Neuronal stem cell (in vitro differentiated cells): ENCODE data around the gene CRACR2B.

ENCODE experiments used
- DNase-seq: peaks from one replicate; pipeline ENCODE4 v3.0.0-alpha.2; 2013; ENCODE audit warnings: low spot score
- H2AFZ ChIP-seq: one replicate; pipeline ENCODE4 v1.6.1; 2013; ENCODE audit warnings: mild to moderate bottlenecking, low read length, inconsistent platforms
- H2AK5ac ChIP-seq: 2 replicates; pipeline ENCODE4 v1.6.1; 2013; ENCODE audit warnings: low read depth, mild to moderate bottlenecking, inconsistent platforms, low read length, moderate library complexity, mixed read lengths
- H2BK120ac ChIP-seq: 2 replicates; pipeline ENCODE4 v1.6.1; 2013; ENCODE audit warnings: low read depth, mild to moderate bottlenecking, inconsistent platforms, low read length, moderate library complexity, mixed read lengths
- H2BK12ac ChIP-seq: one replicate; pipeline ENCODE4 v1.6.1; 2013; ENCODE audit warnings: low read length, inconsistent platforms
- H2BK15ac ChIP-seq: 2 replicates; pipeline ENCODE4 v1.6.1; 2013; ENCODE audit warnings: mild to moderate bottlenecking, low read length, inconsistent platforms, mixed read lengths
- H2BK5ac ChIP-seq: one replicate; pipeline ENCODE4 v1.6.1; 2013; ENCODE audit warnings: inconsistent platforms, mild to moderate bottlenecking, low read length, moderate library complexity
- H3K14ac ChIP-seq: one replicate; pipeline ENCODE4 v1.6.1; 2013; ENCODE audit warnings: low read length, inconsistent platforms
- H3K18ac ChIP-seq: 2 replicates; pipeline ENCODE4 v1.6.1; 2013; ENCODE audit warnings: low read length, inconsistent platforms
- H3K23ac ChIP-seq: 2 replicates; pipeline ENCODE4 v1.6.1; 2013; ENCODE audit warnings: low read depth, mild to moderate bottlenecking, mixed read lengths, low read length, inconsistent platforms; ENCODE audit not compliant: poor library complexity
- H3K27ac ChIP-seq: replicated peaks from 3 replicates; pipeline ENCODE4 v1.5.1; 2013; ENCODE audit warnings: low read length, inconsistent platforms
- H3K27me3 ChIP-seq, 3 experiments: 2 replicates each; pipeline ENCODE4 v1.6.1; 2013; ENCODE audit warnings: low read length in 3 of 3, mild to moderate bottlenecking in 2 of 3, inconsistent platforms in 1 of 3, low read depth in 1 of 3, mixed read lengths in 1 of 3, moderate library complexity in 1 of 3; ENCODE audit not compliant: control insufficient read depth in 3 of 3, insufficient read depth in 3 of 3
- H3K36me3 ChIP-seq, 2 donors: replicated peaks in 1 of 2; 2 replicates each; pipeline ENCODE4 v1.6.1; 2013; ENCODE audit warnings: low read length in 2 of 2; ENCODE audit not compliant: control insufficient read depth in 2 of 2, insufficient read depth in 2 of 2
- H3K4ac ChIP-seq: 2 replicates; pipeline ENCODE4 v1.6.1; 2013; ENCODE audit warnings: inconsistent platforms, mild to moderate bottlenecking, low read length, moderate library complexity
- H3K4me1 ChIP-seq, 2 donors: 1 replicate in 1 of 2; 2 replicates in 1 of 2; pipeline ENCODE4 v1.6.1; 2013; ENCODE audit warnings: low read length in 2 of 2, low read depth in 1 of 2; ENCODE audit not compliant: control insufficient read depth in 2 of 2, insufficient read depth in 1 of 2
- H3K4me2 ChIP-seq: one replicate; pipeline ENCODE4 v1.6.1; 2013; ENCODE audit warnings: mild to moderate bottlenecking, low read length, inconsistent platforms; ENCODE audit not compliant: insufficient read depth, poor library complexity, severe bottlenecking
- H3K4me3 ChIP-seq, 2 donors: 2 replicates each; pipeline ENCODE4 v1.5.1; 2013; ENCODE audit warnings: low read length in 2 of 2, mild to moderate bottlenecking in 2 of 2, inconsistent platforms in 1 of 2, moderate library complexity in 1 of 2
- H3K79me1 ChIP-seq: one replicate; pipeline ENCODE4 v1.6.1; 2013; ENCODE audit warnings: low read depth, mild to moderate bottlenecking, inconsistent platforms, low read length, moderate library complexity
- H3K9ac ChIP-seq: one replicate; pipeline ENCODE4 v1.6.1; 2013; ENCODE audit warnings: mild to moderate bottlenecking, low read depth, low read length, inconsistent platforms; ENCODE audit not compliant: poor library complexity
- H3K9me3 ChIP-seq, 2 donors: replicated peaks in 1 of 2; 2 replicates each; pipeline versions ENCODE3 to v1.6.1; 2013; ENCODE audit warnings: low read length in 2 of 2, mild to moderate bottlenecking in 2 of 2, inconsistent platforms in 1 of 2, low read depth in 1 of 2, mixed read lengths in 1 of 2, moderate library complexity in 1 of 2; ENCODE audit not compliant: control insufficient read depth in 2 of 2, insufficient read depth in 1 of 2
- H4K8ac ChIP-seq: one replicate; pipeline ENCODE4 v1.6.1; 2013; ENCODE audit warnings: low read depth, mild to moderate bottlenecking, inconsistent platforms, low read length, moderate library complexity
- H4K91ac ChIP-seq: one replicate; pipeline ENCODE4 v1.6.1; 2013; ENCODE audit warnings: low read length, low read depth, mild to moderate bottlenecking, inconsistent platforms; ENCODE audit not compliant: poor library complexity
- WGBS, 2 donors: extraction: QIAGEN DNeasy Blood & Tissue Kit; methylation state at CpG; one replicate each; pipeline ENCODE4 v1.1.7; 2013; ENCODE audit warnings: missing lambda C conversion rate in 2 of 2, mixed read lengths in 1 of 2; ENCODE audit not compliant: insufficient read length in 2 of 2, insufficient replicate concordance in 1 of 2; ENCODE audit errors: extremely low coverage in 2 of 2; 5-methylcytosine and 5-hydroxymethylcytosine counted together

CRACR2B gene

GRCh38 chr11:795634-796564, 31.8 kb upstream of the CRACR2B start:
- H3K27me3 ChIP-seq: no peaks in the 10 kb centered on the region
- H4K8ac ChIP-seq: no peak overlapping the region
- peak overlapping the region; percentile 45 for H3K27ac ChIP-seq
- peaks cover 24% of the 10 kb centered on the region for H3K79me1 ChIP-seq
- peak overlapping the region; percentile 89 for H2AK5ac ChIP-seq
- H4K91ac ChIP-seq: no peak overlapping the region
- H2BK15ac ChIP-seq: peak overlapping the region; percentile 89
- peaks cover 22 to 60% of the 10 kb centered on the region in 2 donors for H3K36me3 ChIP-seq
- no CpG with 5 or more reads among the region's 26 CpGs for WGBS, 2 donors
- no peak overlapping the region for H2AFZ ChIP-seq
- peak overlapping the region; percentile 92 for H3K4me2 ChIP-seq
- H2BK5ac ChIP-seq: peak overlapping the region; percentile 10
- no peak for DNase-seq
- H3K4me1 ChIP-seq: peaks cover 12 to 15% of the 10 kb centered on the region in 2 donors
- peak overlapping the region; percentile 16 for H2BK120ac ChIP-seq
- H3K4ac ChIP-seq: peak overlapping the region; percentile 70
- peak overlapping the region; percentile 85 for H3K9ac ChIP-seq
- H3K18ac ChIP-seq: peak overlapping the region; percentile 85
- H2BK12ac ChIP-seq: no peak overlapping the region
- H3K4me3 ChIP-seq: peak overlapping the region in 1 of 2 donors; percentile 99
- no peaks in the 10 kb centered on the region for H3K9me3 ChIP-seq
- peak overlapping the region; percentile 98 for H3K14ac ChIP-seq
- H3K23ac ChIP-seq: peak overlapping the region; percentile 76

DNA sequence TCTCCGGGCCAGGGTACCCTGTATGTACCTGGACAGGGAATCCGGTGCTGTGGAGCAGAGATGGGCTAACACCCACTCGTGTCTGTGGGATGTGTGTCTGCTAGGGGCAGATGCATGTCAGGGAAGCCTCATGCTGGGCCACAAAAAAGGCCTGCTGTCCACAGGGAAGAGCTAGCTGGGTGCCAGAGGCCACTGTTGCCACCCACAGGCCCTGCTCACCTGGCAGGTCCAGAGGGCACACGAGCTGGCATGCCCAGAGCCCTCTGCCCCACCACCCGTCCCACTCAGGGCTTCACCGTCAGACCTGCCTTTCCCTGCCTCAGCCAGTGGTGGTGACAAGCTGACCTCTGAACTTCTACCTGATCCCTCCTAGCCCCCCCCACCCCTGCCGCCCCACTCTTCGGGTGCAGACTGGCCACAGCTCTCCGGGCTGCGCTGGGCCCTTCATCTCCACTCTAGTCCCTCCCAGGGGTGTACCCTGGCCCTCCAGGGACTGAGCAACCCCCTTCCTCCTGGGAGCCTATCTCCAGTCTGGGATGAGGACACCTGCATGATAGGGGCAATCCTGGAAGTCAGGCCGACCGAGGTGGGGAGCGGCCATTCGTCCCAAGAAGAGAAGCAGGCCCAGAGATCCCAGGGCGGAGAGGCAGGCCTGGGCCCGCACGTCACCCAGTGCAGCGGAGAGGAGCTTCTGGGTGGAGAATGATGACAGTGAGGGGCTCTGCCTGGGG, 31.0 kb upstream of the CRACR2B start:
- H3K18ac ChIP-seq: peak overlapping the region; percentile 66
- peaks cover 22% of the 10 kb centered on the region for H3K79me1 ChIP-seq
- H3K4ac ChIP-seq: peak overlapping the region; percentile 70
- H3K27ac ChIP-seq: peak overlapping the region; percentile 86
- no CpG with 5 or more reads among the region's 18 CpGs for WGBS, 2 donors
- H3K9me3 ChIP-seq: no peaks in the 10 kb centered on the region
- peak overlapping the region; percentile 89 for H3K9ac ChIP-seq
- DNase-seq: no peak
- H3K23ac ChIP-seq: peak overlapping the region; percentile 76
- H2BK12ac ChIP-seq: no peak overlapping the region
- peaks cover 10 to 15% of the 10 kb centered on the region in 2 donors for H3K4me1 ChIP-seq
- H2BK120ac ChIP-seq: peak overlapping the region; percentile 16
- no peaks in the 10 kb centered on the region for H3K27me3 ChIP-seq
- H2AK5ac ChIP-seq: peak overlapping the region; percentile 89
- H4K91ac ChIP-seq: no peak overlapping the region
- H3K36me3 ChIP-seq: peaks cover 28 to 60% of the 10 kb centered on the region in 2 donors
- no peak overlapping the region for H4K8ac ChIP-seq
- H3K4me2 ChIP-seq: peak overlapping the region; percentile 92
- H3K14ac ChIP-seq: peak overlapping the region; percentile 61
- H2BK5ac ChIP-seq: no peak overlapping the region
- H3K4me3 ChIP-seq: peak overlapping the region; percentile 99 to 100
- peak overlapping the region; percentile 87 for H2BK15ac ChIP-seq
- H2AFZ ChIP-seq: no peak overlapping the region

DNA sequence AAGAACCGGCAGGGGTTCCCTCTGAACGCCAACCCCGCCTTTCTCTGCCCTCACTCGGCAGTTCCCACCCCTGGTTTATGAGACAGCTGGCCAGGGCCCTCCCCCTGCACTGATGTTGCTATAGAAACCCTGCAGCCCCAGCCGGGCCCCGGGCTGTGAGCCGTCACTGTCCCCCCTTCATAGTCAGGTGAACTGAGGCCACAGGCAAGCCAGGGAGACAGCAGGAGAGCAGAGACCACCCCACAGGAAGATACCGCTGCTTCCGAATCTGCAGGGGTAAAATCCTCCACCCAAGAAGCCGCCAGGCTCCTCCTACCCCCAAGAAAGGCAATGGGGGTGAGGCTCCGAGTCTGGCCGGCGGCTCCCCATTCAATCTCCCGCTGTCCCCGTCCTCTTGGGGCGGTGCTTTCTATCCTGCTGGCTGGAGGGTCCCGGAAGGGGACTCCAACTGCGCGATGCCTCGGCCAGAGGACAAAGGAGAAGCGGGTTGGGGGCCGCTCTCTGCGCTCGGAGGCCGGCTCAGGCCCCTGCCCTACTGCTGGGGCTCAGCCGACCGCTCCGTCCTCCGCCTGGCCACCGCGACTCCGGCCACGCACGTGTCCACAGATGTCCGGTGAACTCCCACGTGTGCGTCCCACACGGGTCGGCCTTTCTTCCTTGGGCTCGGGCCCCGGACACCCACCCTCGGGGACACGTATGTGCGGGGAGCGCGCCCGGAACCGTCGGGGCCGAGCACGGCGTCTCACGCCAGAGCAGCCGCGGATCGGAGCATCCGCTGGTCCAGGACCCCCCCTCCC, 30.2 kb upstream of the CRACR2B start:
- Histone ChIP-seq H3K4me1 (peaks cover 10 to 15% of the 10 kb centered on the region in 2 donors), H2BK120ac (peak overlapping the region; percentile 81), H2AFZ (peak overlapping the region; percentile 88), H2BK12ac (no peak overlapping the region), H3K4me3 (peak overlapping the region; percentile 99 to 100), H3K4ac (peak overlapping the region; percentile 84), H3K9me3 (no peaks in the 10 kb centered on the region), H3K23ac (peak overlapping the region; percentile 99), H3K14ac (peak overlapping the region; percentile 100), H3K79me1 (peaks cover 24% of the 10 kb centered on the region), H3K36me3 (peaks cover 33 to 60% of the 10 kb centered on the region in 2 donors), H4K8ac (no peak overlapping the region), H3K9ac (peak overlapping the region; percentile 97), H3K27me3 (no peaks in the 10 kb centered on the region), H3K27ac (peak overlapping the region; percentile 86), H3K18ac (peak overlapping the region; percentile 100), H2BK15ac (peak overlapping the region; percentile 87), H2AK5ac (peak overlapping the region; percentile 89), H3K4me2 (peak overlapping the region; percentile 92), H4K91ac (no peak overlapping the region), H2BK5ac (peak overlapping the region; percentile 99)
- DNase-seq: peak; percentile 68
- no CpG with 5 or more reads among the region's 57 CpGs for WGBS, 2 donors
